ENCODE results near the gene SUSD5. TPM values are rescaled to one million over a fixed set of nuclear protein-coding genes. Genes with fewer than 3 reads are reported as not detected.
"Not testable (repeated sequence)": the region's sequence is repeated elsewhere in the genome, so short reads cannot be mapped to it uniquely, and the experiment has no call there.

The SUSD5 gene
- total RNA-seq, 2 experiments from 2014 or later, result not detected

DNA sequence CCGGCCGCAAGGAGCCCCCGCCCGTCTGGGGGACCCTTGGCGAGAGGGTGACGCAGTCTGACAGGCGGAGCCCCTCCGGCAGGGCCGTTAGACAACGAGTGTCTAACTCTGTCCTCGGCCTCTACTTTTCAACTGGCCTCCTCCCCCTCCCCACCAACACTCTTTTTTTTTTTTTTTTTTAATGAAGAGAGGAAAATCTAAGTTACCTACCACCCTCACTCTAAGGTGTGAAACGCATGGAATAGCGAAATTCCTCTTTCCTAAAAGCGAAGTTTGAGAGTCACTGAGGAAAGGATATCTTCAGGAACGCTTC is 521 bp upstream of the SUSD5 start:
- no peaks in the 10 kb centered on the region for H3K9me3 Mint-ChIP-seq
- ATAC-seq (ENCODE audit: low read depth), result no peak
- H3K36me3 Mint-ChIP-seq, result no peaks in the 10 kb centered on the region
- DNase-seq, result no peak
- H3K27me3 Mint-ChIP-seq, result peaks cover 67% of the 10 kb centered on the region
- no peak overlapping the region for H3K27ac Mint-ChIP-seq
- no peak overlapping the region for H3K4me3 Mint-ChIP-seq
- peaks cover 2% of the 10 kb centered on the region for H3K4me1 Mint-ChIP-seq
- POLR2A ChIA-PET, result no interaction called here

DNA sequence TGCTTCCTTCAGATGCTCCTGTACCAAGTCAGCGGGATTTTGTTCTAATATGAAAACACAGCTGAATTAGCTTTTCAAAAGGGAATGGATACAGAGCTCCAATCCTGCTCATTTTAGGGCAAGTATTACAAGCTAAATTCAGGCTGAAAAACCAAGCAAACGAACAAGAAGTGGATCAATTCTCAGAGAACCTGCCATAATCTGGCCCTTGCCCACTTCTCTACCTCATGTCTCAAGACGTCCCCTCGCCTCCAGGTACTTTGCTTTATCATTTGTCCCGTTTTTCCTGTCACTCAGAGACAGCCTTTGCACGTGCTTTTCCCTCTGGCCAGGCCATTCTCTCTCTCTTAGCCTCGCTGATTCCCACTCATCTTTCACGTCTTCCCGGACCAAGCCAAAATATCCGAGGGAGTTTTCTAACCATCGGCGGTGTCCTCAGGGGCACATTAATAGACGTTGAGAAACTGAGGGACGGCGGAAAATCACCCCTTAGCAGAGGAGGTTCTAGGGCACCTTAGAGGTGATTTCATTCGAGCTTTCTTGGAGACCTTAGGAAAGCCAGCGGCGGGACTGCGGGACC is 654 bp downstream of the SUSD5 start:
- Mint-ChIP-seq H3K27ac (no peak overlapping the region), H3K36me3 (no peaks in the 10 kb centered on the region), H3K4me3 (peak overlapping the region; percentile 9), H3K9me3 (no peaks in the 10 kb centered on the region), H3K27me3 (peaks cover 64% of the 10 kb centered on the region), H3K4me1 (peaks cover 2% of the 10 kb centered on the region)
- ATAC-seq (ENCODE audit: low read depth) (no peak), DNase-seq (no peak)
- POLR2A ChIA-PET, result no interaction called here

DNA sequence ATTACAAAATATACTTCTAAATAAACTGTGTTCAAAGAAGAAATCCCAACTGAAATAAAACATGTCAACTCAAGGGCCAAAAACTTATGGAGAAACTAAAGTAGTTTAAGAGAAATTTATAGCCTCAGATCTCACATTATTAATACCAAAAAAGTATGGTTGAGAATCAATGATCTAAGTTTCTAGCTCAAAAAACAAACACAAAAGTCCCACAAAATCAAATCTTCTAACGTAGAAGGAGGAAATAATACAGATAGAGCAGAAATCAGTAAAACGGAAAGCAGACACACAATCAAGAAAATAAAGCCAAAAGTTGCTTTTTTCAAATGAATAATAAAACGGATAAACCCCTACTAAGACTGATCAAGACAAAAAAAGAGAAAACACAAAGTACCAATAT is 2.9 kb downstream of the SUSD5 start:
- peaks cover 2% of the 10 kb centered on the region for H3K4me1 Mint-ChIP-seq
- H3K4me3 Mint-ChIP-seq, result no peak overlapping the region
- no peak overlapping the region for H3K27ac Mint-ChIP-seq
- no peak for DNase-seq
- H3K27me3 Mint-ChIP-seq, result peaks cover 55% of the 10 kb centered on the region
- no peaks in the 10 kb centered on the region for H3K36me3 Mint-ChIP-seq
- ATAC-seq (ENCODE audit: low read depth), result no peak
- POLR2A ChIA-PET, result no interaction called here
- no peaks in the 10 kb centered on the region for H3K9me3 Mint-ChIP-seq

DNA sequence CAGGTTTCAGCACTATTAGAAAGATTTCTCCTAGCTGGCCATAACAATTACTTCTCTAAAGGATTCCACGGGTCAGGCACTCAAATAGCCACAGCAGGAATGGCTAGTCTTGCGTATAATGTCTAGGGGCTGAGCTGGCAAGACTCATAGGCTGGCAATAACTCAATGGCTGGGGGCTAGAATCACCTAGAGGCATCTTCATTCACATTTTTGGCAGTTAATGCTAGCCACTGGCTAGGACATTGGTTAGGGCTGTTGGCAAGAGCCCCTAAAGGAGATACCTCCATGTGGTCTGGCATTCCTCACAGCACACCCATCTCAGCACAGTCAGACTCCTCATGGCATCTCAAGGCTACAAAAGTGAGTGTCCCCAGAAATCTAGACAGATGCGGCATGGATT is 6.2 kb downstream of the SUSD5 start:
- no peaks in the 10 kb centered on the region for H3K4me1 Mint-ChIP-seq
- H3K4me3 Mint-ChIP-seq, result no peak overlapping the region
- peaks cover 2% of the 10 kb centered on the region for H3K9me3 Mint-ChIP-seq
- DNase-seq, result no peak
- H3K27me3 Mint-ChIP-seq, result peaks cover 50% of the 10 kb centered on the region
- POLR2A ChIA-PET, result no interaction called here
- H3K27ac Mint-ChIP-seq, result no peak overlapping the region
- ATAC-seq (ENCODE audit: low read depth), result no peak
- no peaks in the 10 kb centered on the region for H3K36me3 Mint-ChIP-seq

DNA sequence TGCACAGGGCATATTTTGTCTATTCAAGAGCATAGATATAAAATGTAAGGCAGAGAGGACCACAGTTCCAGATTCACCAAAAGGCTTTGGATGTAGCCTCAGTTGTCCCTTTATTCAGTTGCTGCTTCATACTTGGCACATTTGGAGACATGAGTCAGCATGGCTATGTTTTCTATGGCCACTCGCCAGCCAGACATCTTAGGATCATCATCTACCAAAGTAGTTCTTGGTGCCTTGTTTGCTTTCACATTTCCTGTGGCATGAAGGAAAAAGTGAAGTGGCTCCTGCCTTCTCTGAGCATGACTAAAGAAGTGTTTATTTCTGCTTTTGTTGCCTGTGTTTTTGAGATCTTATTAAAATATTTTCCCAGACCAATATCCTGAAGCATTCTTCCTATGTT is 7.2 kb downstream of the SUSD5 start:
- ATAC-seq (ENCODE audit: low read depth) (no peak), DNase-seq (no peak)
- H3K36me3 Mint-ChIP-seq, result no peaks in the 10 kb centered on the region
- H3K4me3 Mint-ChIP-seq, result no peak overlapping the region
- H3K9me3 Mint-ChIP-seq, result peaks cover 2% of the 10 kb centered on the region
- no peaks in the 10 kb centered on the region for H3K4me1 Mint-ChIP-seq
- H3K27ac Mint-ChIP-seq, result no peak overlapping the region
- peaks cover 45% of the 10 kb centered on the region for H3K27me3 Mint-ChIP-seq
- POLR2A ChIA-PET, result no interaction called here

DNA sequence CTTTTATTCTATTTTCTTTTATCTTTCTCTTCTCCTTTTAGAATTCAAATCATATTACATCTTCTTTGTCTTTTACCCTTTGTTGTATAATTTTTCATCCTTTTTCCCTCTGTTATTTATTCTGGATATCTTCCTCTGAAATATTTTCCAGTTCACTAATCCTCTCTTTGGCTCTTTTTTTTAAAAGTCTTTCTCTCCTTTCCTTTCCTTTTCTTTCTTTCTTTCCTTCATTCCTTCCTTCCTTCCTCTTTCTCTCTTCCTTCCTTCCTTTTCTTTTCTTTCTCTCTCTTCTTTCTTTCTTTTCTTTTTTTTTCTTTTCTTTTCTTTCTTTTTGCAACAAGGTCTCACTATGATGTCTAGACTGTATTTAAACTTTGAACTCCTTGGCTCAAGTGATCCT is 9.3 kb downstream of the SUSD5 start:
- DNase-seq (no peak), ATAC-seq (ENCODE audit: low read depth) (no peak)
- Mint-ChIP-seq H3K36me3 (no peaks in the 10 kb centered on the region), H3K27me3 (peaks cover 27% of the 10 kb centered on the region), H3K27ac (no peak overlapping the region), H3K4me3 (no peak overlapping the region), H3K9me3 (peaks cover 2% of the 10 kb centered on the region), H3K4me1 (no peaks in the 10 kb centered on the region)
- POLR2A ChIA-PET, result no interaction called here

DNA sequence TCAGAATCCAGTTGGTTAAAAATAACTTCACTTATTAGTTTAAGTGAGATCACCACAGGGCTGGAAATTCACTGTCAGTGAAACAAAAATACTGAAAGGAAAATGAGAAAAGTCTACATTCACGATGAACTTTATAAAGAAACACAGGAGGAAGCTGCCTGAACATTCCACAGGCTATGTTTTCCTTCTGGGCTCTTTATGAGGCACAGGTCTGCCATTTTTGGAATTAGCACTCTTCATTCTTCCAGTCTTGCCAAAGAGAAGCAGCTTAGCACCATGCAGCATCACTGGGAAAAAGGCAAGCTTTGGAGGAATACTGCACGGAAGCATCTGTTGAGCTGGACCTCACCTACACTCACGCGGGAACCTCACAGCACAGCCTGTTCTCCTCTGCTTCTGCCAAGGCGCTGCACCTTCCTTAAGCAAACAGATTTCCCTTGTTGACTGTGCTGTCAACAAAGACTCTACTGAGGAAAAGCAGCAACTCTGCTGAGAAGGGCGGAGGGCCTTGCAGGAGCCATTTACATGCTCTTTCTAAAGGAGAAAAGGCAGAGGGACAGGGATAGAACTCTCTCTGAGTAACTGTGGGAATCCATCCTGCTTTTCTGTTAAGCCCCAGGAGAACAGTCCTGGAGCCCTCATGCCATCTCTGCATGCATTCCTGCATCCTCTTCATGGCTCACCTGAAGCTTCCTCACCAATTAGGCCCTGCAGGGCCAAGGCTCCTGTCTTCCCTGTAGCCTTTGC is 15.7 kb downstream of the SUSD5 start:
- no peak overlapping the region for H3K27ac Mint-ChIP-seq

DNA sequence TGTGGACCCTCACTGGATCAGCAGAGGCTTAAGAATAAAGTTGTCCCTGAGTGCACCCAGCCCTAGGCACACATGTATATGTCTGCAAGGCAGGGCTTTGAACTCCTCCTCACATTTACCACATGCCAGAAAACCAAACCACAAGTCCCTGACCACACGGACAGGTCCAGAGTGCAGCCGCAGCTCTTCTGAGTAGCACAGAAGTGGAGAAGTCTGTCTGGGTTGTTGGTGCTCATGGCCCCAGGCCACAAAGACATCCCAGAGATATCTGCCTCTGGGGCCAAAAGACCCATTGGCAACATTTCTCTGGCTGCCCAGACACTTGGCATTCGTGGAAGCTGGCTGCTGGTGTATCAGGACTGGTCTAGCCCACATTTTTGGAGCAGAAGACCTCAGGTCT is 17.4 kb downstream of the SUSD5 start:
- Mint-ChIP-seq H3K27me3 (peaks cover 6% of the 10 kb centered on the region), H3K27ac (no peak overlapping the region), H3K36me3 (no peaks in the 10 kb centered on the region), H3K9me3 (no peaks in the 10 kb centered on the region), H3K4me3 (no peak overlapping the region), H3K4me1 (no peaks in the 10 kb centered on the region)
- POLR2A ChIA-PET, result no interaction called here
- ATAC-seq (ENCODE audit: low read depth) (no peak), DNase-seq (no peak)

More for the DNA sequence above, 15.7 kb downstream of the SUSD5 start:
- H3K4me1 Mint-ChIP-seq, result no peaks in the 10 kb centered on the region
- no peaks in the 10 kb centered on the region for H3K9me3 Mint-ChIP-seq
- POLR2A ChIA-PET, result no interaction called here
- ATAC-seq (ENCODE audit: low read depth), result no peak
- H3K36me3 Mint-ChIP-seq, result no peaks in the 10 kb centered on the region
- H3K27me3 Mint-ChIP-seq, result peaks cover 6% of the 10 kb centered on the region
- DNase-seq, result no peak
- no peak overlapping the region for H3K4me3 Mint-ChIP-seq

DNA sequence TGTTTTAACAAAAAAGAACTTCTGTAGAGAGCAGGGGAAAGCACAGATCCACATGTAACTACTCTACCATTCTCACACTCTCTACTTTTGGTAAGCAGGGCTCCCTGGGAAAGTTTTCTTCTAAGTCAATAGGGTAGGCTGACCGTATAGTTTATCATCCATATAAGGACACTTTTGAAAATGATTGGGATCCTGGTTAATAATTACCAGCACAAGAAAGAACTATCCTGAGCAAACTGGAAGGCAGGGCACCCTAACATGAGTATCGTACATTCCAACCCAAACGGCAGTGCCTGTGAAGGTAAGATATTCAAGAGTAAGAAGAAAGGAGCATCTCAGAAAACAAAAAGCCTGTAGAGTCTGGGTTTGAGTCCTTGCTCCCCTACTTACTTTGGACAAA is 22.1 kb downstream of the SUSD5 start:
- DNase-seq (no peak), ATAC-seq (ENCODE audit: low read depth) (no peak)
- no peaks in the 10 kb centered on the region for H3K36me3 Mint-ChIP-seq
- peaks cover 6% of the 10 kb centered on the region for H3K27me3 Mint-ChIP-seq
- no peaks in the 10 kb centered on the region for H3K9me3 Mint-ChIP-seq
- H3K4me1 Mint-ChIP-seq, result no peaks in the 10 kb centered on the region
- no peak overlapping the region for H3K27ac Mint-ChIP-seq
- POLR2A ChIA-PET, result no interaction called here
- no peak overlapping the region for H3K4me3 Mint-ChIP-seq

DNA sequence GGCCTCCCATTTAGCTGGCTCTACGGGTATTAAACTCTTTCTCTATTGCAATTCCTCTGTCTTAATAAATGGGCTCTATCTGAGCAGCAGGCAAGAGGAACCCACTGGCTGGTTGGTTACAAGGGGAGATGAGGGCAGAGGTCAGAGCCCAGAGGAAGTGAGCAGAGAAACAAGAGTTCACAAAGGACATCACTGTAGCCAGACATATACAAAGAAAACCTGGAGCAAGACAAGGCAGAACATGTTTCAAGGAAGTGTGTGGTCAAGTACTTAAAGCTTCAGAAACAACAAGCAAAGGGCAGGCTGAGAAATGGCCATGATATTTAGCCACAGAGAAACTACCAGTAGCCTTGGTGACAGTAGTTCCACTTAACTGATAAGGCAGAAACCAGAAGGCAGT is 24.3 kb downstream of the SUSD5 start:
- Mint-ChIP-seq H3K36me3 (no peaks in the 10 kb centered on the region), H3K9me3 (no peaks in the 10 kb centered on the region), H3K27me3 (peaks cover 11% of the 10 kb centered on the region), H3K4me1 (no peaks in the 10 kb centered on the region), H3K27ac (no peak overlapping the region), H3K4me3 (no peak overlapping the region)
- no peak for ATAC-seq (ENCODE audit: low read depth)
- POLR2A ChIA-PET, result no interaction called here
- no peak for DNase-seq

DNA sequence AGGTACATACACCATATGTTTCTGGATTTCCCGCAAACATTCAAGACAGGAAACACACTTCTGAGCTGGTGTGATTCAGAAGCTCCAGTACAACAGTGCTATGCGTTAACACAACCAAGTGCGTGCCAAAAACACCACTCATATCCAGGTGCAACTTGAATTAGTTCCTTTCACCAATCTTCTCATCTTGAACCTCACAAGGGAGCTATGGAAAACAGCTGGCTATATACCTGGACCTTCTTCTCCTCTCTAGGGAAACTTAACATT is 31.3 kb downstream of the SUSD5 start:
- Mint-ChIP-seq H3K4me1 (no peaks in the 10 kb centered on the region), H3K4me3 (no peak overlapping the region), H3K27ac (no peak overlapping the region), H3K27me3 (peaks cover 19% of the 10 kb centered on the region), H3K9me3 (peaks cover 2% of the 10 kb centered on the region), H3K36me3 (no peaks in the 10 kb centered on the region)
- DNase-seq (no peak), ATAC-seq (ENCODE audit: low read depth) (no peak)
- POLR2A ChIA-PET, result no interaction called here

DNA sequence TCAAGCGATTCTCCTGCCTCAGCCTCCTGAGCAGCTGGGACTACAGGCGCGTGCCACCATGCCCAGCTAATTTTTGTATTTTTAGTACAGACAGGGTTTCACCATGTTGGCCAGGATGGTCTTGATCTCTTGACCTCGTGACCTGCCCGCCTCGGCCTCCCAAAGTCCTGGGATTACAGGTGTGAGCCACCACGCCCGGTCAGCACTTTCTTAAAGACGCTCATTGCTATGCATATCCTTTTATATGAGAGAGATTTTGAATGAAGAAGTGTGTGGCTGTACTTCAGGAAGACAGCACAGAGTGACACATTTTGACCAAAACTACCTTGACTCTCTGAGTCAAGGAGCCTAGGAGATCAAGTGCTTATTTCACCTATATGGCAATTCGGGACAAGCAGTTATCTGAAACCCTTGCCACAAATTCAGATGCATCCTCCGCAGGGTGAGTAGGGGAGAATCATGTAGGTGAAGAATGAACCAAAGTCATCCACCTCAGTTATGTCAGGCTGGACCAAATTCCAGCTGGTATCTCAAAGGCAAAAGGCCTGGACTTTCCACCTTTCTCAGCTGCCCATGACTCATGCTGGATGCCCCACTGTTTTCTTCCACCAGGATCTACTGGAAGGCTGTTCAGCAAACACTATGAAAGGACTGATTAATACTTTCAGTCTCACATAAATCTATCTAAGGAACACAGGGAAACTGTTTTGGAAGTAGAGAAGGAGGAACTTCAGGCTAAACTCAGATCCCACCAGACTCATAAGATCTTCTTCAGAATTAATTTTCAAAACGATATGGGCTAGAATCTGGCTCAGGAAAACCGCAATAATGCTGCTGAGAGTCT is 31.9 kb downstream of the SUSD5 start:
- POLR2A ChIA-PET, result no interaction called here
- Mint-ChIP-seq H3K4me3 (no peak overlapping the region), H3K9me3 (peaks cover 2% of the 10 kb centered on the region), H3K4me1 (no peaks in the 10 kb centered on the region), H3K27ac (no peak overlapping the region), H3K36me3 (no peaks in the 10 kb centered on the region), H3K27me3 (peaks cover 19% of the 10 kb centered on the region)
- no peak for DNase-seq
- ATAC-seq (ENCODE audit: low read depth), result no peak

DNA sequence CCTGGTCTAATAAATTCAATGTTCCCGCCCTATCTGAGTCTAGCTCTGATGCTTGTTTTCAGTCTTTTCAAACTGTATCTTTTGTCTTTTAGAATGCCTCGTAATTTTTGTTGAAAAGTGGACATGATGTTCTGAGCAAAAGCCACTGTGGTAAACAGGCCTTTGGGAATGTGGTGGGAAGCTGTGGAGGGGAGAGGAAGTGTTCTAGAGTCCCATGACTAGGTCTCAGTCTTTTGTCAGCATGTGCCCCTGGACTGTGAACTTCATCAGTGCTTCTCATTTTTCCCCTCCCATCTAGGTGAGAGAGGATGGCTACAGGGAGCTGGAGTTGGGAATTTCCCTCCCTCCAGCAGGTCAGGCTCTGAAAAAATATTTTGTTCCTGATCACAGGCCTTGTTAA is 33.7 kb downstream of the SUSD5 start:
- Mint-ChIP-seq H3K4me3 (no peak overlapping the region), H3K4me1 (no peaks in the 10 kb centered on the region), H3K36me3 (no peaks in the 10 kb centered on the region), H3K9me3 (peaks cover 2% of the 10 kb centered on the region), H3K27ac (no peak overlapping the region), H3K27me3 (peaks cover 11% of the 10 kb centered on the region)
- ATAC-seq (ENCODE audit: low read depth) (no peak), DNase-seq (no peak)
- POLR2A ChIA-PET, result no interaction called here

DNA sequence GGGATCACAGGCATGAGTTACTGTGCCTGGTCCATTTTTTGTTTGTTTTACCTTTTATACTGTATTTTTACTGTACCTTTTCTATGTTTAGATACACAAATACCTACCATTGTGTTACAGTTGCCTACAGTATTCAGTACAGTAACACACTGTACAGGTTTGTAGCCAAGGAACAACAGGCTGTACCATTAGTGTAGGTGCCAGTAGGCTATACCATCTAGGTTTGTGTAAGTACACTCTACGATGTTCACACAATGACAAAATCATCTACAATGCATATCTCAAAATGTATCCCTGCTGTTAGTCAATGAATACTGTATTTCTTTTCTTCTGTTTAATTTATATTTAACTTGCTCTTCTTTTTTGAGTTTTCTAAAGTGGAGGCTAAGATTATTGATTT is 37.0 kb downstream of the SUSD5 start:
- POLR2A ChIA-PET; DNase-seq; H3K27me3 Mint-ChIP-seq; H3K4me1 Mint-ChIP-seq; ATAC-seq (ENCODE audit: low read depth); H3K27ac Mint-ChIP-seq; H3K36me3 Mint-ChIP-seq; H3K9me3 Mint-ChIP-seq; H3K4me3 Mint-ChIP-seq: not testable (repeated sequence)

All from activated naive CD8-positive, alpha-beta T cell treated with anti-CD3 and anti-CD28 coated beads, Interleukin-2, amount 10 ng/mL, durations not matched to agents 7 days and 5 days (primary cell).